ENCODE data around the gene DNAJC24.

DNAJC24 gene

GRCh38 chr11:31383116-31383515 is 13.5 kb downstream of the DNAJC24 start:
- Mint-ChIP-seq H3K36me3 (peaks cover 28% of the 10 kb centered on the region), H3K9me3 (no peaks in the 10 kb centered on the region), H3K4me1 (peaks cover 10% of the 10 kb centered on the region), H3K4me3 (no peak overlapping the region), H3K27me3 (no peaks in the 10 kb centered on the region), H3K27ac (no peak overlapping the region)
- ATAC-seq: no peak

GRCh38 chr11:31387379-31387778 is 17.7 kb downstream of the DNAJC24 start:
- Mint-ChIP-seq H3K27me3 (no peaks in the 10 kb centered on the region), H3K36me3 (peaks cover 35% of the 10 kb centered on the region), H3K9me3 (peaks cover 6% of the 10 kb centered on the region), H3K4me3 (no peak overlapping the region), H3K27ac (no peak overlapping the region), H3K4me1 (peaks cover 5% of the 10 kb centered on the region)
- no peak for ATAC-seq

- Mint-ChIP-seq H3K27ac (no peak overlapping the region), H3K4me3 (no peak overlapping the region), H3K27me3 (no peaks in the 10 kb centered on the region), H3K9me3 (peaks cover 4% of the 10 kb centered on the region), H3K36me3 (peaks cover 43% of the 10 kb centered on the region), H3K4me1 (no peaks in the 10 kb centered on the region)
- ATAC-seq: no peak
Measured at GRCh38 chr11:31397239-31397834, 27.7 kb downstream of the DNAJC24 start.

- Mint-ChIP-seq H3K27me3 (no peaks in the 10 kb centered on the region), H3K9me3 (peaks cover 4% of the 10 kb centered on the region), H3K4me3 (no peak overlapping the region), H3K27ac (no peak overlapping the region), H3K4me1 (no peaks in the 10 kb centered on the region), H3K36me3 (peaks cover 21% of the 10 kb centered on the region)
- no peak for ATAC-seq
Measured at GRCh38 chr11:31404614-31405013, 35.0 kb downstream of the DNAJC24 start.

- H3K9me3 Mint-ChIP-seq: peaks cover 6% of the 10 kb centered on the region
- ATAC-seq: no peak
Measured at GRCh38 chr11:31408201-31408600, 38.5 kb downstream of the DNAJC24 start.

GRCh38 chr11:31412946-31413345 is 43.3 kb downstream of the DNAJC24 start:
- Mint-ChIP-seq H3K4me1 (no peaks in the 10 kb centered on the region), H3K4me3 (no peak overlapping the region), H3K36me3 (peaks cover 23% of the 10 kb centered on the region), H3K9me3 (peaks cover 6% of the 10 kb centered on the region), H3K27ac (no peak overlapping the region), H3K27me3 (no peaks in the 10 kb centered on the region)
- no peak for ATAC-seq

More at GRCh38 chr11:31408201-31408600, 38.5 kb downstream of the DNAJC24 start:
- Mint-ChIP-seq H3K4me1 (no peaks in the 10 kb centered on the region), H3K27ac (no peak overlapping the region), H3K4me3 (no peak overlapping the region), H3K36me3 (peaks cover 17% of the 10 kb centered on the region), H3K27me3 (no peaks in the 10 kb centered on the region)

GRCh38 chr11:31414338-31414737 is 44.7 kb downstream of the DNAJC24 start:
- H3K36me3 Mint-ChIP-seq: peaks cover 23% of the 10 kb centered on the region
- H3K4me1 Mint-ChIP-seq: no peaks in the 10 kb centered on the region
- ATAC-seq: no peak
- no peak overlapping the region for H3K27ac Mint-ChIP-seq
- H3K9me3 Mint-ChIP-seq: peaks cover 6% of the 10 kb centered on the region
- H3K4me3 Mint-ChIP-seq: no peak overlapping the region
- no peaks in the 10 kb centered on the region for H3K27me3 Mint-ChIP-seq

GRCh38 chr11:31415435-31415834 is 45.8 kb downstream of the DNAJC24 start:
- Mint-ChIP-seq H3K4me1 (no peaks in the 10 kb centered on the region), H3K36me3 (peaks cover 20% of the 10 kb centered on the region), H3K4me3 (no peak overlapping the region), H3K9me3 (peaks cover 4% of the 10 kb centered on the region), H3K27ac (no peak overlapping the region), H3K27me3 (no peaks in the 10 kb centered on the region)
- ATAC-seq: no peak

- no peak overlapping the region for H3K27ac Mint-ChIP-seq
- no peak overlapping the region for H3K4me3 Mint-ChIP-seq
- ATAC-seq: no peak
- peaks cover 6% of the 10 kb centered on the region for H3K36me3 Mint-ChIP-seq
- no peaks in the 10 kb centered on the region for H3K27me3 Mint-ChIP-seq
- H3K4me1 Mint-ChIP-seq: no peaks in the 10 kb centered on the region
- H3K9me3 Mint-ChIP-seq: no peaks in the 10 kb centered on the region
Measured at GRCh38 chr11:31417357-31417756, 47.7 kb downstream of the DNAJC24 start.

GRCh38 chr11:31417816-31418215 is 48.2 kb downstream of the DNAJC24 start:
- no peak for ATAC-seq
- no peaks in the 10 kb centered on the region for H3K9me3 Mint-ChIP-seq
- H3K4me3 Mint-ChIP-seq: no peak overlapping the region
- H3K4me1 Mint-ChIP-seq: no peaks in the 10 kb centered on the region
- H3K27ac Mint-ChIP-seq: no peak overlapping the region
- H3K36me3 Mint-ChIP-seq: peaks cover 6% of the 10 kb centered on the region
- H3K27me3 Mint-ChIP-seq: no peaks in the 10 kb centered on the region

- no peak for ATAC-seq
- Mint-ChIP-seq H3K27me3 (no peaks in the 10 kb centered on the region), H3K4me3 (no peak overlapping the region), H3K9me3 (no peaks in the 10 kb centered on the region), H3K36me3 (peaks cover 6% of the 10 kb centered on the region), H3K27ac (no peak overlapping the region), H3K4me1 (no peaks in the 10 kb centered on the region)
Measured at GRCh38 chr11:31419138-31419537, 49.5 kb downstream of the DNAJC24 start.

- no peak overlapping the region for H3K4me3 Mint-ChIP-seq
- H3K9me3 Mint-ChIP-seq: no peaks in the 10 kb centered on the region
- H3K27me3 Mint-ChIP-seq: no peaks in the 10 kb centered on the region
- H3K36me3 Mint-ChIP-seq: peaks cover 6% of the 10 kb centered on the region
- no peak overlapping the region for H3K27ac Mint-ChIP-seq
- ATAC-seq: no peak
- H3K4me1 Mint-ChIP-seq: no peaks in the 10 kb centered on the region
Measured at GRCh38 chr11:31419669-31420068, 50.0 kb downstream of the DNAJC24 start.

GRCh38 chr11:31421820-31422219 is 52.2 kb downstream of the DNAJC24 start:
- no peaks in the 10 kb centered on the region for H3K27me3 Mint-ChIP-seq
- ATAC-seq: no peak
- H3K4me1 Mint-ChIP-seq: no peaks in the 10 kb centered on the region
- no peaks in the 10 kb centered on the region for H3K9me3 Mint-ChIP-seq
- H3K36me3 Mint-ChIP-seq: peaks cover 2% of the 10 kb centered on the region
- H3K4me3 Mint-ChIP-seq: no peak overlapping the region
- H3K27ac Mint-ChIP-seq: no peak overlapping the region

- H3K36me3 Mint-ChIP-seq: peaks cover 8% of the 10 kb centered on the region
- H3K9me3 Mint-ChIP-seq: no peaks in the 10 kb centered on the region
- ATAC-seq: no peak
- no peak overlapping the region for H3K4me3 Mint-ChIP-seq
- H3K4me1 Mint-ChIP-seq: no peaks in the 10 kb centered on the region
- H3K27me3 Mint-ChIP-seq: no peaks in the 10 kb centered on the region
- H3K27ac Mint-ChIP-seq: no peak overlapping the region
Measured at GRCh38 chr11:31422703-31423102, 53.0 kb downstream of the DNAJC24 start.

- H3K27ac Mint-ChIP-seq: no peak overlapping the region
- H3K36me3 Mint-ChIP-seq: peaks cover 20% of the 10 kb centered on the region
- H3K4me1 Mint-ChIP-seq: no peaks in the 10 kb centered on the region
- H3K27me3 Mint-ChIP-seq: no peaks in the 10 kb centered on the region
- no peaks in the 10 kb centered on the region for H3K9me3 Mint-ChIP-seq
- H3K4me3 Mint-ChIP-seq: no peak overlapping the region
- no peak for ATAC-seq
Measured at GRCh38 chr11:31424652-31425051, 55.0 kb downstream of the DNAJC24 start.

- Mint-ChIP-seq H3K27me3 (no peaks in the 10 kb centered on the region), H3K4me3 (no peak overlapping the region), H3K9me3 (no peaks in the 10 kb centered on the region), H3K27ac (no peak overlapping the region), H3K4me1 (no peaks in the 10 kb centered on the region), H3K36me3 (peaks cover 17% of the 10 kb centered on the region)
- ATAC-seq: no peak
Measured at GRCh38 chr11:31433851-31434250, 64.2 kb downstream of the DNAJC24 start.

All from stimulated activated memory B cell treated with anti-CD40 and anti-IgM and Interleukin-4, amounts not matched to agents 10 μg/mL and 1 μg/mL and 100 μg/mL, for 72 hours (primary cell).